Endothelial cell of umbilical vein (primary cell): ENCODE results near the gene FNBP1L. TPM values are rescaled to one million over a fixed set of nuclear protein-coding genes. Genes with fewer than 3 reads are reported as not detected.

ENCODE experiments used
- BruUV-seq: library from RNA; stranded (reverse); fragments of 400-500 nt; replicated peaks from 2 replicates; lab custom pipeline; 2021; lab: Mats Ljungman, UMichigan
- CTCF ChIA-PET: fragments of 300-600, 350-600 bp; sonication (Branson Sonifier 250); formaldehyde crosslinking; loops from one replicate; lab custom pipeline; 2021; ENCODE audit warnings: antibody characterized with exemption, inconsistent platforms; lab: Charles Lee
- POLR2A ChIA-PET: fragments of 300-600, 350-600 bp; sonication (Branson Sonifier 250); formaldehyde crosslinking; loops from one replicate; lab custom pipeline; 2021; ENCODE audit warnings: antibody characterized with exemption, inconsistent platforms; lab: Charles Lee
- DNase-seq: peaks from one replicate; pipeline ENCODE4 v3.0.0-alpha.2; 2011; ENCODE audit warnings: low read depth, low spot score
- FAIRE-seq: peaks from 2 replicates; lab custom pipeline; 2011; peaks lifted over from hg19 to GRCh38; lab: Jason Lieb, UNC
- H2AFZ ChIP-seq: 2 replicates; pipeline ENCODE4 v1.6.0; 2012; ENCODE audit warnings: low read depth, low read length, control low read depth, inconsistent platforms
- H3K27ac ChIP-seq: 2 replicates; pipeline ENCODE4 v1.5.1; 2011; ENCODE audit warnings: low read depth, mild to moderate bottlenecking, control low read depth, low read length, moderate library complexity; ENCODE audit not compliant: insufficient read depth
- H3K27me3 ChIP-seq, 2 experiments: 2 replicates each; pipeline versions ENCODE4 v1.6.0 to v1.6.1; 2011; ENCODE audit warnings: low read length in 2 of 2, mixed read lengths in 1 of 2; ENCODE audit not compliant: control insufficient read depth in 2 of 2, insufficient read depth in 2 of 2
- H3K36me3 ChIP-seq, 2 experiments: 2 replicates in 1 of 2; 3 replicates in 1 of 2; pipeline ENCODE4 v1.5.1; 2011; ENCODE audit warnings: low read length in 2 of 2, mild to moderate bottlenecking in 1 of 2, moderate library complexity in 1 of 2; ENCODE audit not compliant: control insufficient read depth in 2 of 2, insufficient read depth in 2 of 2; ENCODE audit errors: extremely low read depth in 1 of 2
- H3K4me1 ChIP-seq: 3 replicates; pipeline ENCODE4 v1.5.1; 2011; ENCODE audit warnings: mild to moderate bottlenecking, low read length; ENCODE audit not compliant: control insufficient read depth, insufficient read depth; ENCODE audit errors: extremely low read depth
- H3K4me2 ChIP-seq: 2 replicates; pipeline ENCODE4 v1.6.1; 2011; ENCODE audit warnings: low read length, control low read depth, mixed read lengths; ENCODE audit not compliant: insufficient read depth
- H3K4me3 ChIP-seq, 3 experiments: fragments of 200-600 bp in 1 of 3; sonication (generic), shearing (Covaris generic) in 1 of 3; replicated peaks in 1 of 3; 2 replicates each; pipeline ENCODE4 v1.5.1; 2011 to 2016; ENCODE audit warnings: control low read depth in 3 of 3, low read length in 3 of 3, mild to moderate bottlenecking in 2 of 3, inconsistent platforms in 1 of 3, low read depth in 1 of 3, moderate library complexity in 1 of 3; ENCODE audit not compliant: insufficient read depth in 1 of 3
- H3K79me2 ChIP-seq: 2 replicates; pipeline ENCODE4 v1.6.0; 2012; ENCODE audit warnings: low read length, inconsistent platforms; ENCODE audit not compliant: control insufficient read depth, insufficient read depth
- H3K9ac ChIP-seq: replicated peaks from 2 replicates; pipeline ENCODE3; 2011; ENCODE audit warnings: low read length, control low read depth; ENCODE audit not compliant: insufficient read depth; ENCODE audit errors: extremely low read depth
- H3K9me1 ChIP-seq: replicated peaks from 3 replicates; pipeline ENCODE4 v1.6.0; 2011; ENCODE audit warnings: mild to moderate bottlenecking, low read length; ENCODE audit not compliant: control insufficient read depth, insufficient read depth; ENCODE audit errors: extremely low read depth
- H3K9me3 ChIP-seq: replicated peaks from 2 replicates; pipeline ENCODE4 v1.5.1; 2012; ENCODE audit warnings: low read length, inconsistent platforms; ENCODE audit not compliant: control insufficient read depth, insufficient read depth
- H4K20me1 ChIP-seq: replicated peaks from 2 replicates; pipeline ENCODE3; 2011; ENCODE audit warnings: mild to moderate bottlenecking, low read length; ENCODE audit not compliant: control insufficient read depth, insufficient read depth; ENCODE audit errors: extremely low read depth
- CTCF ChIP-seq, 2 donors: IDR thresholded peaks; 1 replicate in 1 of 2; 2 replicates in 1 of 2; pipeline ENCODE4 v1.5.1; 2011; ENCODE audit warnings: low read length in 2 of 2, mild to moderate bottlenecking in 2 of 2, moderate library complexity in 2 of 2, control low read depth in 1 of 2, inconsistent platforms in 1 of 2, low read depth in 1 of 2; ENCODE audit not compliant: insufficient read depth in 1 of 2; ENCODE audit errors: extremely low read depth in 1 of 2
- EZH2 ChIP-seq: IDR thresholded peaks from 2 replicates; pipeline ENCODE4 v1.6.1; 2012; ENCODE audit warnings: borderline replicate concordance, low read depth, mild to moderate bottlenecking, moderate library complexity, low read length, inconsistent platforms; ENCODE audit not compliant: severe bottlenecking
- FOS ChIP-seq: IDR thresholded peaks from 2 replicates; pipeline ENCODE4 v1.6.1; 2011; ENCODE audit warnings: mild to moderate bottlenecking, low read length, moderate library complexity, borderline replicate concordance; ENCODE audit not compliant: insufficient read depth
- GATA2 ChIP-seq: IDR thresholded peaks from 2 replicates; pipeline ENCODE4 v1.7.0; 2011; ENCODE audit warnings: low read depth, mild to moderate bottlenecking, moderate library complexity, mixed read lengths, low read length; ENCODE audit not compliant: insufficient read length, insufficient read depth
- JUN ChIP-seq: IDR thresholded peaks from 2 replicates; pipeline ENCODE4 v1.6.1; 2011; ENCODE audit warnings: borderline replicate concordance, low read depth; ENCODE audit not compliant: insufficient read length, insufficient read depth
- MAX ChIP-seq: IDR thresholded peaks from 2 replicates; pipeline ENCODE4 v1.6.1; 2011; ENCODE audit not compliant: insufficient read depth, insufficient read length
- MYC ChIP-seq: IDR thresholded peaks from one replicate; pipeline ENCODE4 v1.6.1; 2011; ENCODE audit warnings: mild to moderate bottlenecking, low read depth, low read length
- POLR2A ChIP-seq: IDR thresholded peaks from 2 replicates; pipeline ENCODE4 v1.6.1; 2012; ENCODE audit warnings: low read depth, mild to moderate bottlenecking, control low read depth, low read length
- POLR2AphosphoS5 ChIP-seq: IDR thresholded peaks from 2 replicates; pipeline ENCODE4 v1.6.1; 2012; ENCODE audit warnings: low read depth, mild to moderate bottlenecking, control low read depth, low read length, moderate library complexity; ENCODE audit not compliant: insufficient read depth
- dilution Hi-C: fragments of 300-500 bp; cut with MboI; formaldehyde crosslinking; loops from one replicate; pipeline ENCODE4 v1.15.0; 2019; ENCODE audit warnings: low sequenced_read_pairs; ENCODE audit not compliant: extremely low pct_ligation_motif_present
- intact Hi-C: fragments of 100-400 bp; cut with micrococcal nuclease; formaldehyde crosslinking; loops from one replicate; pipeline ENCODE4 v1.10.0; 2022
- polyA plus RNA-seq, 4 experiments: library from polyadenylated mRNA; depleted of rRNA in 3 of 4; stranded (reverse) in 3 of 4; unstranded in 1 of 4; fragments of >200 nt; gene quantifications; 2 replicates each; pipeline versions ENCODE4 v1.2.1 to v1.2.3, GENCODE V29; 2011 to 2012; ENCODE audit warnings: missing spikeins in 1 of 4
- total RNA-seq: library from RNA; stranded (reverse); gene quantifications from 2 replicates; pipeline ENCODE4 v1.2.3, GENCODE V29; 2021

FNBP1L gene
- total and polyA plus RNA-seq, 2 donors (not counting 3 experiments of a cell fraction or from before 2014, with no cell fraction given) = 28.1 to 56.4 TPM

- Histone ChIP-seq H2AFZ (no peak overlapping the region), H3K27ac (no peak overlapping the region), H3K4me2 (no peak overlapping the region), H3K9me3 (no peaks in the 10 kb centered on the region), H4K20me1 (peaks cover 17% of the 10 kb centered on the region), H3K36me3 (no peaks in the 10 kb centered on the region), H3K27me3 (no peaks in the 10 kb centered on the region), H3K9me1 (peaks cover 5% of the 10 kb centered on the region), H3K9ac (no peak overlapping the region), H3K4me3 (no peak overlapping the region), H3K4me1 (peaks cover 4% of the 10 kb centered on the region), H3K79me2 (peaks cover 31% of the 10 kb centered on the region)
- intact Hi-C loops (no loop called here), dilution Hi-C loops (no loop called here)
- FAIRE-seq = no peak
- no peak for TF ChIP-seq POLR2A
- no peak for TF ChIP-seq POLR2AphosphoS5
- TF ChIP-seq CTCF (IDR thresholded peaks at IDR 0.05; ENCODE audit: extremely low read depth in 1 of 2, insufficient read depth in 1 of 2, low read depth in 1 of 2, low read length in 2 of 2) = no peak
- TF ChIP-seq GATA2 = no peak
- no peak for TF ChIP-seq MYC
- no peak for TF ChIP-seq EZH2
- TF ChIP-seq MAX = no peak
- TF ChIP-seq FOS = no peak
- no peak for TF ChIP-seq JUN
- BruUV-seq = no TSS peak
- DNase-seq = no peak
- CTCF ChIA-PET = no interaction called here
- POLR2A ChIA-PET = no interaction called here
Observed at GRCh38 chr1:93503163-93503562, 55.2 kb downstream of the FNBP1L start.
